Liver (tissue), 3 donors: ENCODE data around the gene CAV2.

Source experiments
- ATF3 ChIP-seq: IDR thresholded peaks from 2 replicates; pipeline ENCODE4 v1.6.1; 2016; ENCODE audit warnings: antibody characterized with exemption
- EGR1 ChIP-seq, 2 donors: IDR thresholded peaks; 2 replicates each; pipeline ENCODE4 v1.6.1; 2016 to 2018; ENCODE audit warnings: antibody characterized with exemption in 2 of 2, low read depth in 2 of 2
- JUND ChIP-seq, 2 donors: IDR thresholded peaks; 2 replicates each; pipeline ENCODE4 v1.6.1; 2016; ENCODE audit warnings: antibody characterized with exemption in 2 of 2
- RAD21 ChIP-seq, 2 donors: IDR thresholded peaks; 2 replicates each; pipeline ENCODE4 v1.6.1; 2016; ENCODE audit warnings: antibody characterized with exemption in 2 of 2, mild to moderate bottlenecking in 2 of 2
- TAF1 ChIP-seq: conservative IDR thresholded peaks from 2 replicates; pipeline ENCODE4 v1.6.1; 2016; ENCODE audit warnings: antibody characterized with exemption, mild to moderate bottlenecking
- TF ChIP-seq, protein P1 (sequence below): fragments of 150-350 bp; IDR thresholded peaks from 2 replicates; pipeline ENCODE4 v1.5.1; 2017; ENCODE audit warnings: improper control_type of control experiment, low read depth, low read length; ENCODE audit not compliant: missing input control
- TF ChIP-seq, protein P2 (sequence below): IDR thresholded peaks from 2 replicates; pipeline ENCODE4 v1.6.1; 2016; ENCODE audit warnings: antibody characterized with exemption
- donor health status: healthy.
- donor health status: healthy.

DNA sequence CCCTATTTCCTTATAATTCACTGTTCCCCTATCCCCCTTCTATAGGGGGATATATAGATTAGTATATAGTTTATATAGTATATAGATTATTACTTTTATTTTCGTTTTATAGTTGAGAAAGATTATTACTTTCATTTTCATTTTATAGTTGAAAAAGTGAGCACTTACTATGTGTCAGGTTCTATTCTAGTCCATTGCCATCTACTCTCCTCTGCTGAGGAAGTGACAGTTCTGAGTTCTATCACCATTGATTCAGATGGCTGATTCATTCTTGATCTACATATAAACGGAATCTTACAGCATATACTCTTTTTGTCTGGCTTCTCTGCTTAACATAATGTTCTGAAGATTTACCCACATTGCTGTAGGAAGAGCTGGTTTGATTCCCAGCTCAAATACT lies 20.7 kb upstream of the CAV2 start:
- TF ChIP-seq, protein P1, sequence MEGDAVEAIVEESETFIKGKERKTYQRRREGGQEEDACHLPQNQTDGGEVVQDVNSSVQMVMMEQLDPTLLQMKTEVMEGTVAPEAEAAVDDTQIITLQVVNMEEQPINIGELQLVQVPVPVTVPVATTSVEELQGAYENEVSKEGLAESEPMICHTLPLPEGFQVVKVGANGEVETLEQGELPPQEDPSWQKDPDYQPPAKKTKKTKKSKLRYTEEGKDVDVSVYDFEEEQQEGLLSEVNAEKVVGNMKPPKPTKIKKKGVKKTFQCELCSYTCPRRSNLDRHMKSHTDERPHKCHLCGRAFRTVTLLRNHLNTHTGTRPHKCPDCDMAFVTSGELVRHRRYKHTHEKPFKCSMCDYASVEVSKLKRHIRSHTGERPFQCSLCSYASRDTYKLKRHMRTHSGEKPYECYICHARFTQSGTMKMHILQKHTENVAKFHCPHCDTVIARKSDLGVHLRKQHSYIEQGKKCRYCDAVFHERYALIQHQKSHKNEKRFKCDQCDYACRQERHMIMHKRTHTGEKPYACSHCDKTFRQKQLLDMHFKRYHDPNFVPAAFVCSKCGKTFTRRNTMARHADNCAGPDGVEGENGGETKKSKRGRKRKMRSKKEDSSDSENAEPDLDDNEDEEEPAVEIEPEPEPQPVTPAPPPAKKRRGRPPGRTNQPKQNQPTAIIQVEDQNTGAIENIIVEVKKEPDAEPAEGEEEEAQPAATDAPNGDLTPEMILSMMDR, result no peak
- TF ChIP-seq TAF1, result no peak
- TF ChIP-seq, protein P2, sequence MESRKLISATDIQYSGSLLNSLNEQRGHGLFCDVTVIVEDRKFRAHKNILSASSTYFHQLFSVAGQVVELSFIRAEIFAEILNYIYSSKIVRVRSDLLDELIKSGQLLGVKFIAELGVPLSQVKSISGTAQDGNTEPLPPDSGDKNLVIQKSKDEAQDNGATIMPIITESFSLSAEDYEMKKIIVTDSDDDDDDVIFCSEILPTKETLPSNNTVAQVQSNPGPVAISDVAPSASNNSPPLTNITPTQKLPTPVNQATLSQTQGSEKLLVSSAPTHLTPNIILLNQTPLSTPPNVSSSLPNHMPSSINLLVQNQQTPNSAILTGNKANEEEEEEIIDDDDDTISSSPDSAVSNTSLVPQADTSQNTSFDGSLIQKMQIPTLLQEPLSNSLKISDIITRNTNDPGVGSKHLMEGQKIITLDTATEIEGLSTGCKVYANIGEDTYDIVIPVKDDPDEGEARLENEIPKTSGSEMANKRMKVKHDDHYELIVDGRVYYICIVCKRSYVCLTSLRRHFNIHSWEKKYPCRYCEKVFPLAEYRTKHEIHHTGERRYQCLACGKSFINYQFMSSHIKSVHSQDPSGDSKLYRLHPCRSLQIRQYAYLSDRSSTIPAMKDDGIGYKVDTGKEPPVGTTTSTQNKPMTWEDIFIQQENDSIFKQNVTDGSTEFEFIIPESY, result no peak
- TF ChIP-seq JUND (IDR thresholded peaks at IDR 0.05), result no peak
- TF ChIP-seq ATF3, result no peak
- TF ChIP-seq EGR1 (IDR thresholded peaks at IDR 0.05; ENCODE audit: low read depth in 2 of 2), result no peak
- no peak for TF ChIP-seq RAD21 (IDR thresholded peaks at IDR 0.05)
